HCT116 (cell line): ENCODE measurements around the gene PDZD8. TPM values are rescaled to one million over a fixed set of nuclear protein-coding genes. Genes with fewer than 3 reads are reported as not detected.

Experiments used
- ATAC-seq: fragments of 200-7000 bp; cut with Tn5 transposase; 2 replicates; pipeline ENCODE4 v1.9.1; 2020; ENCODE audit warnings: mild to moderate bottlenecking, moderate library complexity
- BruUV-seq: library from RNA; stranded (reverse); fragments of 400-500 nt; replicated peaks from 2 replicates; lab custom pipeline; 2021; lab: Mats Ljungman, UMichigan
- CTCF ChIA-PET: fragments of 300-600 bp; sonication (Branson Sonifier 250); formaldehyde crosslinking; loops from one replicate; lab custom pipeline; 2021; ENCODE audit warnings: antibody characterized with exemption; lab: Charles Lee
- POLR2A ChIA-PET: fragments of 300-600, 350-600 bp; sonication (Branson Sonifier 250); formaldehyde crosslinking; loops from one replicate; lab custom pipeline; 2021; ENCODE audit warnings: antibody characterized with exemption; lab: Charles Lee
- RAD21 ChIA-PET, 2 experiments: fragments of 300-600 bp; sonication (Branson Sonifier 250); formaldehyde crosslinking; loops; one replicate each; lab custom pipeline; 2023; ENCODE audit warnings: low total read pairs in 2 of 2; ENCODE audit not compliant: uncharacterized antibody in 2 of 2, unreplicated experiment in 2 of 2, low non-redundant PET in 1 of 2; lab: Charles Lee
- DNase-seq: peaks from one replicate; pipeline ENCODE4 v3.0.0-alpha.2; 2010; ENCODE audit warnings: low read depth, low spot score
- H2AFZ ChIP-seq: fragments of 200-600 bp; shearing (Covaris generic), sonication (generic); 2 replicates; pipeline ENCODE4 v1.6.1; 2017; ENCODE audit warnings: low read depth, mixed run types, mixed read lengths, antibody characterized with exemption, low read length; ENCODE audit not compliant: poor library complexity, severe bottlenecking
- H3K27ac ChIP-seq: 2 replicates; pipeline ENCODE4 v1.5.1; 2012; ENCODE audit warnings: low read depth, low read length
- H3K27me3 ChIP-seq: fragments of 200-600 bp; sonication (generic); 2 replicates; pipeline ENCODE4 v1.6.1; 2016; ENCODE audit warnings: mixed run types, low read length, mixed read lengths; ENCODE audit not compliant: insufficient read depth
- H3K36me3 ChIP-seq, 2 experiments: fragments of 200-500 bp in 1 of 2; fragments of 200-600 bp in 1 of 2; sonication (Bioruptor generic) in 1 of 2; sonication (generic) in 1 of 2; 2 replicates each; pipeline versions ENCODE4 v1.5.1 to v1.6.1; 2014 to 2016; ENCODE audit warnings: low read length in 2 of 2, inconsistent platforms in 1 of 2, mixed read lengths in 1 of 2, mixed run types in 1 of 2; ENCODE audit not compliant: insufficient read depth in 2 of 2, control insufficient read depth in 1 of 2
- H3K4me1 ChIP-seq, 2 experiments: fragments of 200-600 bp in 1 of 2; sonication (generic) in 1 of 2; 2 replicates each; pipeline versions ENCODE4 v1.5.1 to v1.6.1; 2012 to 2017; ENCODE audit warnings: low read length in 2 of 2, inconsistent platforms in 1 of 2, mild to moderate bottlenecking in 1 of 2, mixed read lengths in 1 of 2, mixed run types in 1 of 2, moderate library complexity in 1 of 2; ENCODE audit not compliant: insufficient read depth in 2 of 2, control insufficient read depth in 1 of 2
- H3K4me2 ChIP-seq: fragments of 200-600 bp; sonication (generic); 2 replicates; pipeline ENCODE4 v1.6.1; 2017; ENCODE audit warnings: mixed run types, low read length, mixed read lengths
- H3K4me3 ChIP-seq, 2 experiments: fragments of 200-600 bp in 1 of 2; sonication (generic) in 1 of 2; replicated peaks in 1 of 2; 2 replicates each; pipeline ENCODE4 v1.5.1; 2011 to 2016; ENCODE audit warnings: low read length in 2 of 2, control low read depth in 1 of 2, low read depth in 1 of 2, mild to moderate bottlenecking in 1 of 2, mixed read lengths in 1 of 2, mixed run types in 1 of 2
- H3K79me2 ChIP-seq: fragments of 200-600 bp; sonication (generic); 2 replicates; pipeline ENCODE4 v1.6.1; 2017; ENCODE audit warnings: mild to moderate bottlenecking, mixed run types, low read length, moderate library complexity, mixed read lengths; ENCODE audit not compliant: insufficient read depth
- H3K9ac ChIP-seq: fragments of 200-600 bp; sonication (generic); 2 replicates; pipeline ENCODE4 v1.6.1; 2016; ENCODE audit warnings: low read length, mixed read lengths
- H3K9me2 ChIP-seq: fragments of 200-600 bp; sonication (generic), shearing (Covaris generic); 2 replicates; pipeline ENCODE4 v1.6.1; 2017; ENCODE audit warnings: mixed run types, mild to moderate bottlenecking, moderate library complexity; ENCODE audit not compliant: insufficient read depth
- H3K9me3 ChIP-seq, 2 experiments: fragments of 200-500 bp in 1 of 2; fragments of 200-600 bp in 1 of 2; sonication (Bioruptor generic) in 1 of 2; sonication (generic) in 1 of 2; 2 replicates each; pipeline ENCODE4 v1.6.1; 2014 to 2017; ENCODE audit warnings: low read length in 2 of 2, mixed read lengths in 2 of 2, inconsistent platforms in 1 of 2, low read depth in 1 of 2, mild to moderate bottlenecking in 1 of 2, mixed run types in 1 of 2, moderate library complexity in 1 of 2; ENCODE audit not compliant: control insufficient read depth in 1 of 2, insufficient read depth in 1 of 2
- H4K20me1 ChIP-seq: fragments of 200-600 bp; sonication (generic), shearing (Covaris generic); 2 replicates; pipeline ENCODE4 v1.6.1; 2017; ENCODE audit warnings: mixed run types, mild to moderate bottlenecking, moderate library complexity; ENCODE audit not compliant: insufficient read depth
- CBX3 ChIP-seq: IDR thresholded peaks from 2 replicates; pipeline ENCODE4 v1.6.1; 2012; ENCODE audit warnings: low read depth
- EGR1 ChIP-seq: IDR thresholded peaks from 2 replicates; pipeline ENCODE4 v1.6.1; 2012; ENCODE audit warnings: low read depth
- ELF1 ChIP-seq: IDR thresholded peaks from 2 replicates; pipeline ENCODE4 v1.6.1; 2012; ENCODE audit warnings: low read depth, borderline replicate concordance
- EZH2phosphoT487 ChIP-seq: fragments of 200-600 bp; IDR thresholded peaks from 2 replicates; pipeline ENCODE4 v1.6.1; 2018; ENCODE audit warnings: antibody characterized with exemption, borderline replicate concordance
- FOSL1 ChIP-seq: IDR thresholded peaks from 2 replicates; pipeline ENCODE4 v1.6.1; 2012; ENCODE audit warnings: low read depth
- POLR2AphosphoS5 ChIP-seq: IDR thresholded peaks from 2 replicates; pipeline ENCODE4 v1.6.1; 2011; ENCODE audit warnings: mild to moderate bottlenecking, low read depth, low read length, moderate library complexity
- RAD21 ChIP-seq: IDR thresholded peaks from 2 replicates; pipeline ENCODE4 v1.6.1; 2012; ENCODE audit warnings: low read depth, mild to moderate bottlenecking
- SIN3A ChIP-seq: IDR thresholded peaks from 2 replicates; pipeline ENCODE4 v1.6.1; 2012; ENCODE audit warnings: low read depth
- intact Hi-C: fragments of 100-400 bp; cut with micrococcal nuclease; formaldehyde crosslinking; loops from 2 replicates; pipeline ENCODE4 v1.10.0; 2022
- total RNA-seq: library from RNA; stranded (reverse); gene quantifications from one replicate; pipeline ENCODE4 v1.2.1, GENCODE V29; 2021; ENCODE audit not compliant: unreplicated experiment
- TF ChIP-seq, protein P1 (sequence below): IDR thresholded peaks from 2 replicates; pipeline ENCODE4 v1.6.1; 2011; ENCODE audit warnings: mild to moderate bottlenecking, low read length, moderate library complexity; ENCODE audit not compliant: insufficient replicate concordance; ENCODE audit errors: extremely low read depth
- TF ChIP-seq, protein P2 (sequence below): IDR thresholded peaks from 2 replicates; pipeline ENCODE4 v1.6.1; 2012
- TF ChIP-seq, protein P3 (sequence below): IDR thresholded peaks from 2 replicates; pipeline ENCODE4 v1.6.1; 2012; ENCODE audit warnings: low read depth

Gene PDZD8
- total RNA-seq, 1 experiment from 2014 or later, result 61.7 TPM

DNA sequence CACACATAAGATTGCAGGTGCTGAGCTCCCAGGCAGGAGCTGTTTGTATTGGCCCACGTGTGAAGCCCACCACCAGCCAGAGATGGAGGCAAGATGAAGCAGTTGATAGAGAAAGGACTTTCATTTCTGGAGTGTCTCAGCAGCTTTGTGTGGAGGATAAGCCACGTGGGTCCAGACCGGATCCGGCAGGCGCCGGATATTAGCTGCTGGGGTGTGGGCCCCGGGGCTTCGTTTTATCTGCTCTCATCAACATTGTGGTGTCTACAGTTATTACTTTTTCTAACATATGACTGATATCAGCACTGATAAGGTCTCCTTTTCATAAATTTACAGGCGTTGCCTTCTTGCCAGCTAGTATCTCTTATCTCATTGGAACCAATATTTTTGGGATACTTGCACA is 108.8 kb downstream of the PDZD8 start:
- no peaks in the 10 kb centered on the region for H3K79me2 ChIP-seq
- H4K20me1 ChIP-seq, result no peaks in the 10 kb centered on the region
- no peaks in the 10 kb centered on the region for H3K9me2 ChIP-seq
- peaks cover 8 to 9% of the 10 kb centered on the region in 2 experiments for H3K4me1 ChIP-seq
- ChIA-PET RAD21 (interaction anchor here in 1 of 2 experiments (1.1 kb wide), 1 partner anchor 10 kb away, joined by 3 read pairs; no protein-coding TSS in a partner anchor), POLR2A (no interaction called here), CTCF (interaction anchor here (0.8 to 1.4 kb wide), 2 partner anchors 52 to 54 kb away, joined by 3 to 4 read pairs; no protein-coding TSS in a partner anchor)
- DNase-seq (no peak), ATAC-seq (no peak)
- H3K9ac ChIP-seq, result no peak overlapping the region
- H3K27ac ChIP-seq, result no peak overlapping the region
- H3K9me3 ChIP-seq, result no peaks in the 10 kb centered on the region
- TF ChIP-seq SIN3A (no peak), POLR2AphosphoS5 (no peak), FOSL1 (no peak)
- H3K27me3 ChIP-seq, result 0 out of 2 replicates have a peak, but pooled peaks cover 2% of the 10 kb centered on the region
- H3K4me2 ChIP-seq, result no peak overlapping the region
- H2AFZ ChIP-seq, result no peak overlapping the region
- H3K36me3 ChIP-seq, result no peaks in the 10 kb centered on the region
- intact Hi-C loops, result no loop called here
- no TSS peak for BruUV-seq
- H3K4me3 ChIP-seq, result no peak overlapping the region

DNA sequence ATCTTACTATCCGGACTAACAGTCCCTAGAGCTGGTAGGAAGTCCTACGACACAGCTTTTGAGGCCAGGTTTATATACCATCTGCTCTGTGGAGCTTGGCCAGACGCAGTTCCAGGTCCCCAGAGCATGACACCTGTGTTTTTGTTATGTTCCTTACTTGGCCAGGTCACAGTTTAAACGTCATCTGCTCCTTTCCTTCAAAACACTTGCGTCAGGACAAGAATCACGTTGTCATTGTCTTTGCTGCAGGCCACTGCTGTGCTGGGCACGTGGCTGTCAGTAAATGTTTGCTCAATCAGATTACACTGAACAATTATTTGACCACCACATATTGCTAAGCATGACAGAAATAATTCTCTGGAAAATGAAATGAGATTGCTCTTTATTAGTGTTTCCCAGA is 110.5 kb downstream of the PDZD8 start:
- peaks cover 19% of the 10 kb centered on the region for H3K27me3 ChIP-seq
- TF ChIP-seq, protein P1, sequence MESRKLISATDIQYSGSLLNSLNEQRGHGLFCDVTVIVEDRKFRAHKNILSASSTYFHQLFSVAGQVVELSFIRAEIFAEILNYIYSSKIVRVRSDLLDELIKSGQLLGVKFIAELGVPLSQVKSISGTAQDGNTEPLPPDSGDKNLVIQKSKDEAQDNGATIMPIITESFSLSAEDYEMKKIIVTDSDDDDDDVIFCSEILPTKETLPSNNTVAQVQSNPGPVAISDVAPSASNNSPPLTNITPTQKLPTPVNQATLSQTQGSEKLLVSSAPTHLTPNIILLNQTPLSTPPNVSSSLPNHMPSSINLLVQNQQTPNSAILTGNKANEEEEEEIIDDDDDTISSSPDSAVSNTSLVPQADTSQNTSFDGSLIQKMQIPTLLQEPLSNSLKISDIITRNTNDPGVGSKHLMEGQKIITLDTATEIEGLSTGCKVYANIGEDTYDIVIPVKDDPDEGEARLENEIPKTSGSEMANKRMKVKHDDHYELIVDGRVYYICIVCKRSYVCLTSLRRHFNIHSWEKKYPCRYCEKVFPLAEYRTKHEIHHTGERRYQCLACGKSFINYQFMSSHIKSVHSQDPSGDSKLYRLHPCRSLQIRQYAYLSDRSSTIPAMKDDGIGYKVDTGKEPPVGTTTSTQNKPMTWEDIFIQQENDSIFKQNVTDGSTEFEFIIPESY, result no peak
- TF ChIP-seq, protein P2, sequence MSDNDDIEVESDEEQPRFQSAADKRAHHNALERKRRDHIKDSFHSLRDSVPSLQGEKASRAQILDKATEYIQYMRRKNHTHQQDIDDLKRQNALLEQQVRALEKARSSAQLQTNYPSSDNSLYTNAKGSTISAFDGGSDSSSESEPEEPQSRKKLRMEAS, result no peak
- no peak for TF ChIP-seq ELF1
- no peak for TF ChIP-seq SIN3A
- no peak for TF ChIP-seq CBX3
- no peak for TF ChIP-seq EZH2phosphoT487
- no peak for TF ChIP-seq EGR1
- no peak for TF ChIP-seq RAD21
- TF ChIP-seq, protein P3, sequence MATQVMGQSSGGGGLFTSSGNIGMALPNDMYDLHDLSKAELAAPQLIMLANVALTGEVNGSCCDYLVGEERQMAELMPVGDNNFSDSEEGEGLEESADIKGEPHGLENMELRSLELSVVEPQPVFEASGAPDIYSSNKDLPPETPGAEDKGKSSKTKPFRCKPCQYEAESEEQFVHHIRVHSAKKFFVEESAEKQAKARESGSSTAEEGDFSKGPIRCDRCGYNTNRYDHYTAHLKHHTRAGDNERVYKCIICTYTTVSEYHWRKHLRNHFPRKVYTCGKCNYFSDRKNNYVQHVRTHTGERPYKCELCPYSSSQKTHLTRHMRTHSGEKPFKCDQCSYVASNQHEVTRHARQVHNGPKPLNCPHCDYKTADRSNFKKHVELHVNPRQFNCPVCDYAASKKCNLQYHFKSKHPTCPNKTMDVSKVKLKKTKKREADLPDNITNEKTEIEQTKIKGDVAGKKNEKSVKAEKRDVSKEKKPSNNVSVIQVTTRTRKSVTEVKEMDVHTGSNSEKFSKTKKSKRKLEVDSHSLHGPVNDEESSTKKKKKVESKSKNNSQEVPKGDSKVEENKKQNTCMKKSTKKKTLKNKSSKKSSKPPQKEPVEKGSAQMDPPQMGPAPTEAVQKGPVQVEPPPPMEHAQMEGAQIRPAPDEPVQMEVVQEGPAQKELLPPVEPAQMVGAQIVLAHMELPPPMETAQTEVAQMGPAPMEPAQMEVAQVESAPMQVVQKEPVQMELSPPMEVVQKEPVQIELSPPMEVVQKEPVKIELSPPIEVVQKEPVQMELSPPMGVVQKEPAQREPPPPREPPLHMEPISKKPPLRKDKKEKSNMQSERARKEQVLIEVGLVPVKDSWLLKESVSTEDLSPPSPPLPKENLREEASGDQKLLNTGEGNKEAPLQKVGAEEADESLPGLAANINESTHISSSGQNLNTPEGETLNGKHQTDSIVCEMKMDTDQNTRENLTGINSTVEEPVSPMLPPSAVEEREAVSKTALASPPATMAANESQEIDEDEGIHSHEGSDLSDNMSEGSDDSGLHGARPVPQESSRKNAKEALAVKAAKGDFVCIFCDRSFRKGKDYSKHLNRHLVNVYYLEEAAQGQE, result no peak
- TF ChIP-seq, all 23 proteins: peak for 0
- no peaks in the 10 kb centered on the region for H3K9me2 ChIP-seq
- DNase-seq (no peak), ATAC-seq (no peak)
- intact Hi-C loops, result no loop called here
- no peak overlapping the region for H3K9ac ChIP-seq
- H2AFZ ChIP-seq, result no peak overlapping the region
- BruUV-seq, result no TSS peak
- H3K4me2 ChIP-seq, result no peak overlapping the region
- no peaks in the 10 kb centered on the region for H3K79me2 ChIP-seq
- CTCF ChIA-PET, result no interaction called here
- H4K20me1 ChIP-seq, result no peaks in the 10 kb centered on the region
- POLR2A ChIA-PET, result no interaction called here
- RAD21 ChIA-PET, result no interaction called here
- H3K27ac ChIP-seq, result no peak overlapping the region
- H3K9me3 ChIP-seq, result no peaks in the 10 kb centered on the region
- no peaks in the 10 kb centered on the region for H3K36me3 ChIP-seq
- H3K4me3 ChIP-seq, result no peak overlapping the region
- H3K4me1 ChIP-seq, result no peaks in the 10 kb centered on the region
